Non-pigmented ciliary epithelial cell (primary cell): ENCODE measurements around the gene UFM1.
"Not testable (repeated sequence)": the region's sequence is repeated elsewhere in the genome, so short reads cannot be mapped to it uniquely, and the experiment has no call there.

ENCODE experiments used
- DNase-seq: peaks from one replicate; pipeline ENCODE4 v3.0.0-alpha.2; 2010; ENCODE audit warnings: low read depth

Gene UFM1

GRCh38 chr13:38366954-38367645 is 17.4 kb downstream of the UFM1 start:
- no peak for DNase-seq

GRCh38 chr13:38369058-38369457 is 19.4 kb downstream of the UFM1 start:
- no peak for DNase-seq

GRCh38 chr13:38370096-38370495 is 20.4 kb downstream of the UFM1 start:
- not testable (repeated sequence) for DNase-seq

- DNase-seq, result no peak
Measured at GRCh38 chr13:38372820-38373383, 23.3 kb downstream of the UFM1 start.

- no peak for DNase-seq
Measured at GRCh38 chr13:38376546-38376945, 26.9 kb downstream of the UFM1 start.

- DNase-seq, result no peak
Measured at GRCh38 chr13:38381890-38382289, 32.2 kb downstream of the UFM1 start.

- DNase-seq, result no peak
Measured at GRCh38 chr13:38382946-38383345, 33.3 kb downstream of the UFM1 start.

GRCh38 chr13:38384171-38384570 is 34.5 kb downstream of the UFM1 start:
- DNase-seq, result no peak

GRCh38 chr13:38385153-38385891 is 35.7 kb downstream of the UFM1 start:
- no peak for DNase-seq

GRCh38 chr13:38386421-38386820 is 36.8 kb downstream of the UFM1 start:
- DNase-seq, result no peak

GRCh38 chr13:38391341-38391740 is 41.7 kb downstream of the UFM1 start:
- no peak for DNase-seq

GRCh38 chr13:38394777-38395496 is 45.3 kb downstream of the UFM1 start:
- no peak for DNase-seq

GRCh38 chr13:38395497-38395788 is 45.8 kb downstream of the UFM1 start:
- DNase-seq, result no peak

- DNase-seq, result peak; percentile 85
Measured at GRCh38 chr13:38398711-38399493, 49.3 kb downstream of the UFM1 start.

GRCh38 chr13:38399535-38399934 is 49.9 kb downstream of the UFM1 start:
- DNase-seq, result no peak

- no peak for DNase-seq
Measured at GRCh38 chr13:38401276-38401675, 51.6 kb downstream of the UFM1 start.

- DNase-seq, result no peak
Measured at GRCh38 chr13:38405216-38405615, 55.6 kb downstream of the UFM1 start.

- no peak for DNase-seq
Measured at GRCh38 chr13:38409771-38410170, 60.1 kb downstream of the UFM1 start.

- DNase-seq, result no peak
Measured at GRCh38 chr13:38412266-38412665, 62.6 kb downstream of the UFM1 start.
